Adipocyte (in vitro differentiated cells): ENCODE results near the gene TIGD4.

Experiments
- DNase-seq: peaks from one replicate; pipeline ENCODE4 v3.0.0-alpha.2; 2015; ENCODE audit warnings: low read depth
- H3K27me3 ChIP-seq: replicated peaks from 2 replicates; pipeline ENCODE4 v1.7.0; 2013; ENCODE audit warnings: mild to moderate bottlenecking, low read length, moderate library complexity; ENCODE audit not compliant: control insufficient read depth, insufficient read depth
- H3K36me3 ChIP-seq: 2 replicates; pipeline ENCODE4 v1.7.0; 2013; ENCODE audit warnings: low read length, mild to moderate bottlenecking, moderate library complexity; ENCODE audit not compliant: control insufficient read depth, insufficient read depth, severe bottlenecking
- H3K4me1 ChIP-seq: 2 replicates; pipeline ENCODE4 v1.7.0; 2013; ENCODE audit warnings: mild to moderate bottlenecking, low read length, moderate library complexity; ENCODE audit not compliant: control insufficient read depth, insufficient read depth
- H3K4me3 ChIP-seq: 2 replicates; pipeline ENCODE4 v1.7.0; 2013; ENCODE audit warnings: mild to moderate bottlenecking, low read length, moderate library complexity
- H3K9ac ChIP-seq: 2 replicates; pipeline ENCODE4 v1.7.0; 2013; ENCODE audit warnings: mild to moderate bottlenecking, low read length, moderate library complexity
- H3K9me3 ChIP-seq: 2 replicates; pipeline ENCODE4 v1.7.0; 2013; ENCODE audit warnings: mild to moderate bottlenecking, low read length, moderate library complexity; ENCODE audit not compliant: control insufficient read depth

Gene TIGD4

GRCh38 chr4:152779513-152780266 lies at the start of gene TIGD4, which contains the start of gene ARFIP1:
TIGD4 (minus strand) TSS chr4:152779730; CDS start chr4:152771004, 8,726 bp downstream.
ARFIP1 (plus strand) TSS chr4:152779954; CDS start chr4:152829634, 49,680 bp downstream.
- peak; percentile 98 for DNase-seq
- Histone ChIP-seq H3K4me3 (peak within 1 kb of the TSS; percentile 98), H3K36me3 (no peaks in the 10 kb centered on the region), H3K27me3 (no peaks in the 10 kb centered on the region), H3K9me3 (no peaks in the 10 kb centered on the region), H3K9ac (peak within 1 kb of the TSS; percentile 92), H3K4me1 (peaks cover 29% of the 10 kb centered on the region)

GRCh38 chr4:152828122-152828521 lies 48.6 kb upstream of the TIGD4 start:
- DNase-seq, result no peak
- no peaks in the 10 kb centered on the region for H3K4me1 ChIP-seq
- H3K9ac ChIP-seq, result no peak overlapping the region
- H3K27me3 ChIP-seq, result no peaks in the 10 kb centered on the region
- no peak overlapping the region for H3K4me3 ChIP-seq
- no peaks in the 10 kb centered on the region for H3K9me3 ChIP-seq
- peaks cover 13% of the 10 kb centered on the region for H3K36me3 ChIP-seq

GRCh38 chr4:152825336-152825735 lies 45.8 kb upstream of the TIGD4 start:
- Histone ChIP-seq H3K9me3 (no peaks in the 10 kb centered on the region), H3K36me3 (peaks cover 5% of the 10 kb centered on the region), H3K4me3 (no peak overlapping the region), H3K4me1 (no peaks in the 10 kb centered on the region), H3K9ac (no peak overlapping the region), H3K27me3 (no peaks in the 10 kb centered on the region)
- DNase-seq, result peak; percentile 15

- no peaks in the 10 kb centered on the region for H3K9me3 ChIP-seq
- peaks cover under 1% of the 10 kb centered on the region for H3K36me3 ChIP-seq
- no peaks in the 10 kb centered on the region for H3K4me1 ChIP-seq
- DNase-seq, result no peak
- H3K9ac ChIP-seq, result no peak overlapping the region
- H3K27me3 ChIP-seq, result no peaks in the 10 kb centered on the region
- no peak overlapping the region for H3K4me3 ChIP-seq
Measured at GRCh38 chr4:152824561-152824960, 45.0 kb upstream of the TIGD4 start.

- Histone ChIP-seq H3K27me3 (no peaks in the 10 kb centered on the region), H3K36me3 (peaks cover 5% of the 10 kb centered on the region)
- DNase-seq, result no peak
Measured at GRCh38 chr4:152822323-152822722, 42.8 kb upstream of the TIGD4 start.

GRCh38 chr4:152820073-152820472 lies 40.5 kb upstream of the TIGD4 start:
- Histone ChIP-seq H3K9ac (no peak overlapping the region), H3K9me3 (no peaks in the 10 kb centered on the region), H3K36me3 (peaks cover 5% of the 10 kb centered on the region), H3K27me3 (no peaks in the 10 kb centered on the region), H3K4me1 (peaks cover 18% of the 10 kb centered on the region), H3K4me3 (no peak overlapping the region)
- no peak for DNase-seq

More at GRCh38 chr4:152822323-152822722, 42.8 kb upstream of the TIGD4 start:
- peaks cover 8% of the 10 kb centered on the region for H3K4me1 ChIP-seq
- no peak overlapping the region for H3K9ac ChIP-seq
- no peaks in the 10 kb centered on the region for H3K9me3 ChIP-seq
- H3K4me3 ChIP-seq, result no peak overlapping the region

- Histone ChIP-seq H3K9me3 (no peaks in the 10 kb centered on the region), H3K4me1 (peaks cover 26% of the 10 kb centered on the region), H3K27me3 (no peaks in the 10 kb centered on the region), H3K36me3 (peaks cover 5% of the 10 kb centered on the region), H3K9ac (no peak overlapping the region), H3K4me3 (no peak overlapping the region)
- no peak for DNase-seq
Measured at GRCh38 chr4:152819026-152819645, 39.6 kb upstream of the TIGD4 start.

GRCh38 chr4:152817331-152817730 lies 37.8 kb upstream of the TIGD4 start:
- no peaks in the 10 kb centered on the region for H3K9me3 ChIP-seq
- H3K9ac ChIP-seq, result no peak overlapping the region
- peaks cover 26% of the 10 kb centered on the region for H3K4me1 ChIP-seq
- H3K4me3 ChIP-seq, result peak overlapping the region; percentile 35
- DNase-seq, result peak; percentile 29
- H3K27me3 ChIP-seq, result no peaks in the 10 kb centered on the region
- H3K36me3 ChIP-seq, result peaks cover 5% of the 10 kb centered on the region

- H3K9me3 ChIP-seq, result no peaks in the 10 kb centered on the region
- peak; percentile 45 for DNase-seq
- peaks cover 5% of the 10 kb centered on the region for H3K36me3 ChIP-seq
- no peaks in the 10 kb centered on the region for H3K27me3 ChIP-seq
- peaks cover 26% of the 10 kb centered on the region for H3K4me1 ChIP-seq
- H3K9ac ChIP-seq, result no peak overlapping the region
- H3K4me3 ChIP-seq, result peak overlapping the region; percentile 48
Measured at GRCh38 chr4:152815078-152815477, 35.5 kb upstream of the TIGD4 start.

GRCh38 chr4:152810715-152811287 lies 31.3 kb upstream of the TIGD4 start:
- Histone ChIP-seq H3K27me3 (no peaks in the 10 kb centered on the region), H3K4me3 (no peak overlapping the region), H3K9ac (no peak overlapping the region), H3K9me3 (no peaks in the 10 kb centered on the region), H3K4me1 (peaks cover 12% of the 10 kb centered on the region), H3K36me3 (no peaks in the 10 kb centered on the region)
- DNase-seq, result no peak

GRCh38 chr4:152808670-152809069 lies 29.1 kb upstream of the TIGD4 start:
- Histone ChIP-seq H3K4me1 (no peaks in the 10 kb centered on the region), H3K27me3 (no peaks in the 10 kb centered on the region), H3K9me3 (no peaks in the 10 kb centered on the region), H3K4me3 (no peak overlapping the region), H3K36me3 (no peaks in the 10 kb centered on the region), H3K9ac (no peak overlapping the region)
- DNase-seq, result no peak
